GM18499 (cell line): ENCODE data around the gene TCERG1.

Experiments used
- ATAC-seq: cut with Tn5 transposase; IDR thresholded peaks from one replicate; pipeline ENCODE4 v1.9.1; 2021; ENCODE audit warnings: moderate number of reproducible peaks; ENCODE audit not compliant: insufficient read depth, unreplicated experiment

TCERG1 gene

GRCh38 chr5:146446861-146447733 lies at the start of gene TCERG1:
TCERG1 (plus strand) TSS chr5:146447333; CDS start chr5:146447350, 17 bp downstream.
- peak; percentile 95 for ATAC-seq

- no peak for ATAC-seq
These were observed 48.3 kb upstream of the TCERG1 start for GRCh38 chr5:146398826-146399225.

GRCh38 chr5:146399481-146399880 lies 47.7 kb upstream of the TCERG1 start:
- no peak for ATAC-seq

- ATAC-seq = no peak
These were observed 46.9 kb upstream of the TCERG1 start for GRCh38 chr5:146400201-146400600.

GRCh38 chr5:146401021-146401420 lies 46.1 kb upstream of the TCERG1 start:
- no peak for ATAC-seq

GRCh38 chr5:146402949-146403348 lies 44.2 kb upstream of the TCERG1 start:
- no peak for ATAC-seq

- ATAC-seq = no peak
These were observed 38.0 kb upstream of the TCERG1 start for GRCh38 chr5:146409054-146409671.

GRCh38 chr5:146410272-146410671 lies 36.9 kb upstream of the TCERG1 start:
- no peak for ATAC-seq

- no peak for ATAC-seq
These were observed 27.4 kb upstream of the TCERG1 start for GRCh38 chr5:146419696-146420095.

GRCh38 chr5:146425023-146425422 lies 22.1 kb upstream of the TCERG1 start:
- ATAC-seq = no peak

- no peak for ATAC-seq
These were observed 20.8 kb upstream of the TCERG1 start for GRCh38 chr5:146426305-146426704.

- ATAC-seq = no peak
These were observed 20.1 kb upstream of the TCERG1 start for GRCh38 chr5:146426853-146427618.

GRCh38 chr5:146427619-146427997 lies 19.5 kb upstream of the TCERG1 start:
- ATAC-seq = no peak

- no peak for ATAC-seq
These were observed 18.5 kb upstream of the TCERG1 start for GRCh38 chr5:146428658-146429057.

- ATAC-seq = no peak
These were observed 6.8 kb upstream of the TCERG1 start for GRCh38 chr5:146440353-146440752.

- no peak for ATAC-seq
These were observed 6.2 kb upstream of the TCERG1 start for GRCh38 chr5:146440870-146441495.

- ATAC-seq = no peak
These were observed 5.2 kb upstream of the TCERG1 start for GRCh38 chr5:146441896-146442295.

- ATAC-seq = no peak
These were observed 724 bp downstream of the TCERG1 start for GRCh38 chr5:146447734-146448380.

- no peak for ATAC-seq
These were observed 1.8 kb downstream of the TCERG1 start for GRCh38 chr5:146448783-146449519.
